AG04450 (cell line): ENCODE measurements around the gene CRYM. TPM values are rescaled to one million over a fixed set of nuclear protein-coding genes. Genes with fewer than 3 reads are reported as not detected.
A peak's percentile ranks its signal among the peaks of the same experiment; 100 is the strongest.

Source experiments
- CTCF ChIA-PET: fragments of 300-600, 350-600 bp; formaldehyde crosslinking; extraction: SDS; loops from one replicate; lab custom pipeline; 2022; ENCODE audit warnings: antibody characterized with exemption, inconsistent platforms; lab: Charles Lee
- POLR2A ChIA-PET: fragments of 350-600 bp; formaldehyde crosslinking; extraction: SDS; loops from one replicate; lab custom pipeline; 2021; ENCODE audit warnings: antibody characterized with exemption, inconsistent platforms; lab: Yijun Ruan, JAX
- DNase-seq: peaks from one replicate; pipeline ENCODE4 v3.0.0-alpha.2; 2011; ENCODE audit warnings: low read depth, low spot score
- H3K27ac ChIP-seq: one replicate; pipeline ENCODE4 v1.5.1; 2012; ENCODE audit warnings: low read depth, low read length, control low read depth
- H3K27me3 ChIP-seq: one replicate; pipeline ENCODE4 v1.6.0; 2012; ENCODE audit warnings: low read length; ENCODE audit not compliant: control insufficient read depth, insufficient read depth
- H3K4me3 ChIP-seq: 2 replicates; pipeline ENCODE4 v1.5.1; 2011; ENCODE audit warnings: mild to moderate bottlenecking, low read depth, low read length, control low read depth
- H3K9me3 ChIP-seq: 2 replicates; pipeline ENCODE4 v1.5.1; 2012; ENCODE audit warnings: low read length; ENCODE audit not compliant: control insufficient read depth, insufficient read depth
- CTCF ChIP-seq: IDR thresholded peaks from 2 replicates; pipeline ENCODE4 v1.5.1; 2011; ENCODE audit warnings: low read depth, low read length, control low read depth, inconsistent platforms
- polyA plus RNA-seq: library from polyadenylated mRNA; depleted of rRNA; stranded (reverse); fragments of >200 nt; gene quantifications from 2 replicates; pipeline ENCODE4 v1.2.3, GENCODE V29; 2011

Gene CRYM
- polyA plus RNA-seq, 1 experiment: 0.21 TPM

GRCh38 chr16:21260870-21261791 is 17.0 kb downstream of the CRYM start:
- Histone ChIP-seq H3K4me3 (no peak overlapping the region), H3K9me3 (no peaks in the 10 kb centered on the region), H3K27me3 (peaks cover 8% of the 10 kb centered on the region), H3K27ac (no peak overlapping the region)
- ChIA-PET CTCF (interaction anchor here (0.6 to 1.9 kb wide), 6 partner anchors 11 to 348 kb away, joined by 3 to 8 read pairs (median 4); no protein-coding TSS in a partner anchor), POLR2A (no interaction called here)
- peak; percentile 86 for DNase-seq
- no peak for TF ChIP-seq CTCF

- POLR2A ChIA-PET: no interaction called here
- H3K27ac ChIP-seq: no peak overlapping the region
- TF ChIP-seq CTCF: no peak
- H3K27me3 ChIP-seq: peaks cover 14% of the 10 kb centered on the region
- CTCF ChIA-PET: no interaction called here
- DNase-seq: no peak
- H3K4me3 ChIP-seq: no peak overlapping the region
- H3K9me3 ChIP-seq: no peaks in the 10 kb centered on the region
These were observed 20.8 kb downstream of the CRYM start for GRCh38 chr16:21257284-21257683.

- TF ChIP-seq CTCF: no peak
- Histone ChIP-seq H3K27ac (no peak overlapping the region), H3K4me3 (no peak overlapping the region), H3K27me3 (peaks cover 15% of the 10 kb centered on the region), H3K9me3 (no peaks in the 10 kb centered on the region)
- CTCF ChIA-PET: no interaction called here
- POLR2A ChIA-PET: no interaction called here
- no peak for DNase-seq
These were observed 21.5 kb downstream of the CRYM start for GRCh38 chr16:21256636-21257035.

GRCh38 chr16:21253470-21253869 is 24.6 kb downstream of the CRYM start:
- no peaks in the 10 kb centered on the region for H3K9me3 ChIP-seq

More at GRCh38 chr16:21253470-21253869, 24.6 kb downstream of the CRYM start:
- Histone ChIP-seq H3K27me3 (peaks cover 22% of the 10 kb centered on the region), H3K27ac (no peak overlapping the region), H3K4me3 (no peak overlapping the region)
- POLR2A ChIA-PET: no interaction called here
- no peak for TF ChIP-seq CTCF
- CTCF ChIA-PET: no interaction called here
- DNase-seq: no peak
